22Rv1 (cell line): ENCODE data around the gene ZFP36L2.

Experiments
- H3K27ac ChIP-seq: fragments of 450-650 bp; 2 replicates; pipeline ENCODE4 v1.5.1; 2017
- ZFX ChIP-seq: fragments of 450-650 bp; IDR thresholded peaks from 2 replicates; pipeline ENCODE4 v1.6.1; 2017; ENCODE audit warnings: antibody characterized with exemption, borderline replicate concordance
- TF ChIP-seq, protein P1 (sequence below): fragments of 450-650 bp; IDR thresholded peaks from 2 replicates; pipeline ENCODE4 v1.5.1; 2017; ENCODE audit warnings: mild to moderate bottlenecking

ZFP36L2 gene

DNA sequence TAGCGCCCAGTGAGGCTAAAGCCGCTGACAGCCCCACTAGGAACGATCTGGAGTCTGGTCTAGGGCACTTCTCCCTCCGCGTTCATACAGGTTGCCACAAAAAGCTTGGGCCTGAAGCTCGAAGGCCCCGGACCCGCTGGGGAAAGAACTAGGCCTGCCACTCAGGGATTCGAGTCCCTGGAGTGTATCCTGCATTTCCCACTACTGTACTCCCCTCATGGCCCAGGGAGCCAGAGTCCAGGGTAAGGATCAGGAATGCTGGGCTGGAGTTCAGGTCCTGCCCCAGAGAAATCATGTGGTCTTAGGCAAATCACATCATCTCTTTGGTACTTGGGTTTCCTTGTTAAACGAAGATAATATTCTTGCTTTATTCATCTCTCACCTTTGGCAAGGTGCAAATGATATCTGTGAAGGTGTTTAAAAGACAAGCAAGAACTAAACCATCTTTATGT lies 1.4 kb upstream of the ZFP36L2 start:
- TF ChIP-seq ZFX: no peak
- TF ChIP-seq, protein P1, sequence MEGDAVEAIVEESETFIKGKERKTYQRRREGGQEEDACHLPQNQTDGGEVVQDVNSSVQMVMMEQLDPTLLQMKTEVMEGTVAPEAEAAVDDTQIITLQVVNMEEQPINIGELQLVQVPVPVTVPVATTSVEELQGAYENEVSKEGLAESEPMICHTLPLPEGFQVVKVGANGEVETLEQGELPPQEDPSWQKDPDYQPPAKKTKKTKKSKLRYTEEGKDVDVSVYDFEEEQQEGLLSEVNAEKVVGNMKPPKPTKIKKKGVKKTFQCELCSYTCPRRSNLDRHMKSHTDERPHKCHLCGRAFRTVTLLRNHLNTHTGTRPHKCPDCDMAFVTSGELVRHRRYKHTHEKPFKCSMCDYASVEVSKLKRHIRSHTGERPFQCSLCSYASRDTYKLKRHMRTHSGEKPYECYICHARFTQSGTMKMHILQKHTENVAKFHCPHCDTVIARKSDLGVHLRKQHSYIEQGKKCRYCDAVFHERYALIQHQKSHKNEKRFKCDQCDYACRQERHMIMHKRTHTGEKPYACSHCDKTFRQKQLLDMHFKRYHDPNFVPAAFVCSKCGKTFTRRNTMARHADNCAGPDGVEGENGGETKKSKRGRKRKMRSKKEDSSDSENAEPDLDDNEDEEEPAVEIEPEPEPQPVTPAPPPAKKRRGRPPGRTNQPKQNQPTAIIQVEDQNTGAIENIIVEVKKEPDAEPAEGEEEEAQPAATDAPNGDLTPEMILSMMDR: no peak
- H3K27ac ChIP-seq: peak overlapping the region; percentile 95

DNA sequence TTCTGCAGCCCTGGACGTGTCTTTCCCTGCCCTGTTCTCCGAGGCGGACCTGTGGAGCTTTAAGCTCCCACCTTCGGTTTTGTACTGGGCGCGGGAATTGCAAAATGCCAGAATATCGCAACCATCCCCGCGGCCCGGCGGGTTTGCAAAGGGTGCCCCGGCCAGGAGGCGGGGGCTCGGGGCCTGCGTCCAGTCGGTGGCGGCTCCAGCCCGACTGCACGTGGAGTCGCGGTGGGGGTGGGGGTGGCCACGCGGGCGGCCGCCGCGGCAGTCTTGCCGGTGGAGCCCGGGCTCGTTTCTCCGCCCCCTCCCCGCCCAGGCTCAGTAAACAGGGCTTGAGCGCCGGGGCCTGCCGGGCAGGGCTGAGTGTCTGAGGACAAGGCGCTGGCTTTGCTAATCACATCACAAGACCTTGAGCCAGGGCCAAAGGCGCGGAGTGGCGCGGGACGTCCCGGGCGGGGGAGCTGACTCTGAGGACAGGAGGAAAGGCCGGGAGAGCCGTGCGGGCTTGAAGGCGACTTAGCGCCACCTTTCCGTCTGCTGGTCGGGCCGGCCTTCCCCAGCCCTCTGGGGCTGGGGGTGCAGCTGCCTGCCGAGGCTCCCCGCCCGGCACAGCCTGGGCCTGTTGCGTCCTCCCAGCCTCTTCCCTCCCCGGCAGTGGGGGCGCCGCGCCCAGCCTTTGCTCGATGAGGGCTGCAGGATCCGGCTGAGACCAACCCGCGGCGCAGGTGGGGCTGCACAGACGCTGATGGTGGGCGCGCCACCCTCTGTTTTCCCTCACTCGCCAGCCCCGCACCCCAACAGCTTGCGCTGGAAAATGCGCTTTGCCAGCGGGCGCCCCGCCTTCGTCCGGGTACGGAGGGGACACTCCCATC lies 786 bp upstream of the ZFP36L2 start:
- peak overlapping the region; percentile 95 for H3K27ac ChIP-seq
- TF ChIP-seq ZFX: no peak
- TF ChIP-seq, protein P1: peak; percentile 9; the same call in 1 of the 2 replicates

DNA sequence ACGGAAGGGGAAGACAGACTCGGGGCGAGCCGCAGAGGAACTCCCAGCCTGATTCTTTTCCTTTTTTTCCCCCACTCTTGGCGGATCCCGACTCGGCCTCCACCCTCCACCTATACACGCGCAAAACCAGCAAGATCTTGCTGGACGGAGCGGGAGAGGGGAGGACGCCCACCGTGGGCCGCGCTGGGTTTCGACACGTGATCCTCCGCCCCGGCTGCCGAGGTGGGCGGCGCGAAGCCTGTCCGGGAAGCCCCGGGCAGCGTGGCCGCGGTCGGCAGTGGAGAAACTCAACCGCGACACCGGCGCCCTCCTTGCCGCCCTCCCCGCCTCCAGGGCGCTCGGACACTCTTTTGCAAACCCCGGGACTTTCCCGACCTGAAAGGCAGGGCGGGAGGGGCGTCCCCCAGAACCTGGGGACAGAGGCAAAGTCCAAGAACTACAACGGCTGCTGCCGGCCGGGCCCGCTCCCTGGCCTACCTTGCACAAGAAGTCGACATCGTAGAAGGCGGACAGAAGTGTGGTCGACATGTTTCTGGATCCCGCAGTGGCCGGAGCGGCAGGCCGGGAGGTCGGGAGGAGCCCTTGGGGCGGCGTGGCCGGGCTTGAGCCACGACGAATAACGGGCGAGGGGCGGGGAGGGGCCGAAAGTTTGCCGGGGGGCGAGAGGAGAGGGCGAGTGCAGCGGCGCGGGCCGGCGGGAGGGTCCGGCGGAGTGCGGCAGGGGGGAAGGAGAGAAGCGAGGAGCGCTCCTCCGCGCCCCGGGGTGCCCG lies 433 bp downstream of the ZFP36L2 start:
- H3K27ac ChIP-seq: peak overlapping the region; percentile 95
- no peak for TF ChIP-seq ZFX

DNA sequence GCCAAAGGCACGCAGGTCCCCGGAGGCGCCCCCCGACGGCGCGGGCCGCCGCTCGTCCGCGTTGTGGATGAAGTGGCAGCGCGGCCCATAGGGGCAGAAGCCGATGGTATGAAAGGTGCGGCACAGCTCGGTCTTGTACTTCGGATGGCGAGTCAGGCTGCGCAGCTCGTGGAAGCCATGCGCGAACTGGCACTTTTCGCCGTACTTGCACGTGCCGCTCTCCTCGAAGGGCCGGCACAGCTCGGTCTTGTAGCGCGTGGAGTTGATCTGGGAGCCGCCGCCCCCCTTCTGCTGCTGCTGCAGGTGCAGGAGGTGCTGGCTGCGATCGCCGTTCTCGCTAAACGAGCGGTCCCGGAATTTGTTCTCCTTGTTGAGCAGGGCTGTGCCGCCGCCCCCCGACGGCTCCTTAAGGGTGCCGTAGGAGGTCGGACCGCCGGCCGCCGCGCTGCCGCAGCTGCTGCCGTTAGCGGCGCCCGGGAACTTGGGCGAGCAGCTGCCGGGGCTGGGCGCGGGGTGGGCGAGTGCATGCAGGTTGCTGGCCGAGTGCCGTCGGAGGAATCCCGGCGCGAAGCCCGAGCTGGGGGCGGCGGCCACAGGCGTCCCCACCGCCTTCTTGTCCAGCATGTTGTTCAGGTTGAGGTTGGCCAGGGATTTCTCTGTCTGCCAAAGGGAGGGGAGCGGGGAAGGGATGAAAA lies 1.2 kb downstream of the ZFP36L2 start:
- peak overlapping the region; percentile 95 for H3K27ac ChIP-seq

DNA sequence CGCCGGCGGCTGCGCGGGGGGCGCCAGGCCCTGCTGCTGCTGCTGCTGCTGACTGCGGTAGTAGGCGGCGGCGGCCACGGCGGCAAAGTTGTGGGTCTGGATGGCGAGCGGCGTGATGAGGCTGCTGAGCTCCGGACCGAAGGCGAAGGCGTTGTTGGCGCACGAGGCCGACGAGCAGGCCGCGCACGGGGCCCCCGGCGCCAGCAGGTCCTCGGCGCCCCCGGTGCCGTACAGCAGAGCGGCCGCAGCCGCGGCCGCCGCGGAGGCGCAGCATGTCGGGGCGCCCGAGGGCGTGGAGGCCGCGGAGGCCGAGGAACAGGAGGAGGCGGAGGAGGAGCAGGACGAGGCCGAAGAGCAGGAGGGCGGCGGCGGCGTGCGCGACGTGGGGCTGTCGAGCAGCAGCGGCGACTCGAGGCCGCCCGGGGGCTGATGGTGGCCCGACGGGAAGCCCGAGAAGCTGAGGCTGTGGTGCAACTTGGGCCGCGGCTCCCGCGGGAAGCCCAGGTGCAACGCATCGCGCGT lies 1.8 kb downstream of the ZFP36L2 start:
- peak overlapping the region; percentile 95 for H3K27ac ChIP-seq
- TF ChIP-seq ZFX: no peak
- TF ChIP-seq, protein P1: no peak

More for the DNA sequence above, 1.2 kb downstream of the ZFP36L2 start:
- TF ChIP-seq, protein P1: no peak
- no peak for TF ChIP-seq ZFX

DNA sequence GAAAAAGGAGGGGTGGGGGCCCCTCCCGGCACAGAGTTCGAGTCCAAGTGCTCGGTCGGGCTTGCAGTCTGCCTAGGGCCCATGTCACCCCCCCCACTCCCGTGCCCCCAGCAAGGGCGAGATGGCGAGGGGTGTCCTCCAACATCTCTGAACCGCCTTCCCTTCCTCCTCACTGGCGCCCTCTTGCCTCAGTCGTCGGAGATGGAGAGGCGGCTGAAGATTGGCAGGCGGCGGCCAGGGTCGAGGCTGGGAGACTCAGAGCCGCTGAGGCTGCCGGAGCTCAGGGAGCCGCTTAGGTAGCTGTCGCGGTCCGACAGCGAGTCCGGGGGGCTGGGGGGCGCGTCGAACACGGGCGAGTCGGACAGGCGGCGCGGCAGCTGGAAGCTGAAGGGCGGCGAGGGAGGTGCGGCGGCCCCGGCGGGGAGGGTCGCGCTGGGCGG lies 2.3 kb downstream of the ZFP36L2 start:
- TF ChIP-seq, protein P1: peak; percentile 31; the same call in 1 of the 2 replicates
- TF ChIP-seq ZFX: no peak
- H3K27ac ChIP-seq: peak overlapping the region; percentile 95

DNA sequence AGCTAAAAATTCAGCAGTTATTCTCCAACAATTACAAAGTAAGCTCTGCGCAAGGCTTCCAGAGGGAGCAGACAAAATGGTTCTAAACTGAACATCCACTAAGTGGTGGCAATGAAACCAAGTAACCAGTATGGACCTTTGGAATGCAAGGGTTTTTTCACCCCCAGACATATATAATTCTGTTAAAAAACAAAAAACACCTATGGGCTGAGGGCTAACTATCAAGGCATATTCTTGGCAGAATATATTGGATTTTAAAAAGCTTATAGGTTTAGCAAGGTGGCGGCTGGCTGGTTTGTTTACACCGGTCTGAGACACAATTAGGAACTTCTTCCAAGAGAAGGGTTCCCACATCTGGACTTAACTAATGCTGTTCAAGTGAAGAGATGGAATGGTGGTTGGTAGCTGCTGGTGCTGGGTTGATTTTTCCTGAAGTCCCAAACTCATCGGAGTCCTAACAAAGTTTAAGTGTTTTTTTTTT lies 2.8 kb downstream of the ZFP36L2 start:
- H3K27ac ChIP-seq: peak overlapping the region; percentile 95
- TF ChIP-seq, protein P1: no peak
- TF ChIP-seq ZFX: no peak
